HL-60 (cell line): ENCODE results near the gene ZNF689.

Source experiments
- CTCF ChIP-seq: IDR thresholded peaks from one replicate; pipeline ENCODE4 v1.5.1; 2011; ENCODE audit warnings: low read length, control low read depth, inconsistent platforms; ENCODE audit not compliant: insufficient read depth
- POLR2AphosphoS5 ChIP-seq: IDR thresholded peaks from 2 replicates; pipeline ENCODE4 v1.6.1; 2012; ENCODE audit warnings: low read depth
- REST ChIP-seq: IDR thresholded peaks from 2 replicates; pipeline ENCODE4 v1.6.1; 2012; ENCODE audit warnings: low read depth; ENCODE audit not compliant: insufficient replicate concordance

GRCh38 chr16:30553393-30553899 is 56.7 kb downstream of the ZNF689 start:
- TF ChIP-seq POLR2AphosphoS5 (no peak), CTCF (no peak), REST (no peak)
